Measurements from ENCODE around the gene NTRK2.

DNA sequence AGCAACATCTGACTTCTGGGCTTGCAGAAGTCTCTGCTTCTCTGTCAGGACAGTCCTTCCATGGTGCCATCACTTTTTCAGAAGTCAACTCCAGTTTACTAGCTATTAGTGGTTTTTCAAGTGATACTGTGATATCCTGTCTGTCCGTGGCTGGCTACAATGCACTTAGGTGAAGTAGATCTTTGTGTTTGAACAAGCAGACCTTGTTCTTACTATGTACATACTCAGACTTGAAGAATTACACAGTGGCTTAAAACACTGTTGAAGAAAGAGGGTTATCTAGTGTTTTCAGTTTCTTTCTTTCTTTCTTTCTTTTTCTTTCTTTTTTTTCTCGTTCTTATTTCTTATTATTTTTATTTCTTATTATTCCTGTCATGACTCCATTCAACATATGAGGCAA, 228.7 kb downstream of the NTRK2 start:
- TF ChIP-seq, protein P1, sequence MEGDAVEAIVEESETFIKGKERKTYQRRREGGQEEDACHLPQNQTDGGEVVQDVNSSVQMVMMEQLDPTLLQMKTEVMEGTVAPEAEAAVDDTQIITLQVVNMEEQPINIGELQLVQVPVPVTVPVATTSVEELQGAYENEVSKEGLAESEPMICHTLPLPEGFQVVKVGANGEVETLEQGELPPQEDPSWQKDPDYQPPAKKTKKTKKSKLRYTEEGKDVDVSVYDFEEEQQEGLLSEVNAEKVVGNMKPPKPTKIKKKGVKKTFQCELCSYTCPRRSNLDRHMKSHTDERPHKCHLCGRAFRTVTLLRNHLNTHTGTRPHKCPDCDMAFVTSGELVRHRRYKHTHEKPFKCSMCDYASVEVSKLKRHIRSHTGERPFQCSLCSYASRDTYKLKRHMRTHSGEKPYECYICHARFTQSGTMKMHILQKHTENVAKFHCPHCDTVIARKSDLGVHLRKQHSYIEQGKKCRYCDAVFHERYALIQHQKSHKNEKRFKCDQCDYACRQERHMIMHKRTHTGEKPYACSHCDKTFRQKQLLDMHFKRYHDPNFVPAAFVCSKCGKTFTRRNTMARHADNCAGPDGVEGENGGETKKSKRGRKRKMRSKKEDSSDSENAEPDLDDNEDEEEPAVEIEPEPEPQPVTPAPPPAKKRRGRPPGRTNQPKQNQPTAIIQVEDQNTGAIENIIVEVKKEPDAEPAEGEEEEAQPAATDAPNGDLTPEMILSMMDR (IDR thresholded peaks at IDR 0.05; ENCODE audit: low read length): no peak
- TF ChIP-seq EZH2 (IDR thresholded peaks at IDR 0.05; ENCODE audit: borderline replicate concordance, low read length): no peak
